GM19328 (cell line): ENCODE data around the gene UPK1B.

Experiments
- ATAC-seq: cut with Tn5 transposase; IDR thresholded peaks from one replicate; pipeline ENCODE4 v1.9.1; 2021; ENCODE audit warnings: mild to moderate bottlenecking, moderate library complexity; ENCODE audit not compliant: unreplicated experiment

The UPK1B gene

GRCh38 chr3:119245778-119246177 lies 72.4 kb downstream of the UPK1B start:
- no peak for ATAC-seq
